PC-3 (cell line): ENCODE data around the gene DDX54. TPM values are rescaled to one million over a fixed set of nuclear protein-coding genes. Genes with fewer than 3 reads are reported as not detected.

Experiments used
- ATAC-seq: fragments of 200-7000 bp; cut with Tn5 transposase; 2 replicates; pipeline ENCODE4 v1.9.1; 2020; ENCODE audit warnings: mild to moderate bottlenecking, moderate library complexity
- BruUV-seq: library from RNA; stranded (reverse); fragments of 400-500 nt; replicated peaks from 2 replicates; lab custom pipeline; 2021; lab: Mats Ljungman, UMichigan
- CTCF ChIA-PET: fragments of 300-600 bp; sonication (Branson Sonifier 250); formaldehyde crosslinking; loops from one replicate; lab custom pipeline; 2022; ENCODE audit warnings: antibody characterized with exemption; lab: Charles Lee
- POLR2A ChIA-PET: fragments of 300-600 bp; sonication (Branson Sonifier 250); formaldehyde crosslinking; loops from one replicate; lab custom pipeline; 2022; ENCODE audit warnings: antibody characterized with exemption; ENCODE audit not compliant: unreplicated experiment; lab: Charles Lee
- DNase-seq: peaks from one replicate; pipeline ENCODE4 v3.0.0-alpha.2; 2015
- H2AFZ ChIP-seq: fragments of 300-600 bp; sonication (generic); 2 replicates; pipeline ENCODE4 v1.6.0; 2016; ENCODE audit warnings: antibody characterized with exemption, low read length
- H3F3A ChIP-seq: fragments of 300-600 bp; sonication (generic); one replicate; pipeline ENCODE4 v1.6.0; 2017; ENCODE audit warnings: antibody characterized with exemption, low read length, control low read depth, mild to moderate bottlenecking; ENCODE audit not compliant: unreplicated experiment
- H3K27ac ChIP-seq: fragments of 300-600 bp; sonication (generic); 2 replicates; pipeline ENCODE4 v1.5.1; 2016; ENCODE audit warnings: mild to moderate bottlenecking, low read length
- H3K27me3 ChIP-seq: fragments of 300-600 bp; sonication (generic); 2 replicates; pipeline ENCODE4 v1.6.1; 2016; ENCODE audit warnings: low read length, mixed read lengths
- H3K36me3 ChIP-seq: fragments of 300-600 bp; sonication (generic); 2 replicates; pipeline ENCODE4 v1.6.1; 2016; ENCODE audit warnings: low read depth, mixed run types, low read length, mixed read lengths
- H3K4me1 ChIP-seq: fragments of 300-600 bp; sonication (generic); 2 replicates; pipeline ENCODE4 v1.5.1; 2016; ENCODE audit warnings: low read length; ENCODE audit not compliant: insufficient read depth
- H3K4me2 ChIP-seq: fragments of 300-600 bp; sonication (generic); 2 replicates; pipeline ENCODE4 v1.6.0; 2016; ENCODE audit warnings: low read length
- H3K4me3 ChIP-seq: fragments of 300-600 bp; sonication (generic); 2 replicates; pipeline ENCODE4 v1.5.1; 2016; ENCODE audit warnings: mild to moderate bottlenecking, low read length, mixed read lengths
- H3K79me2 ChIP-seq: fragments of 300-600 bp; sonication (generic); 2 replicates; pipeline ENCODE4 v1.6.1; 2017; ENCODE audit warnings: low read length, mixed read lengths
- H3K9ac ChIP-seq: fragments of 300-600 bp; sonication (generic); 2 replicates; pipeline ENCODE4 v1.6.0; 2016; ENCODE audit warnings: mild to moderate bottlenecking, low read length
- H3K9me2 ChIP-seq: fragments of 300-600 bp; sonication (generic); replicated peaks from 2 replicates; pipeline ENCODE4 v1.6.1; 2016; ENCODE audit warnings: mixed run types, low read length, mixed read lengths
- H3K9me3 ChIP-seq: fragments of 300-600 bp; sonication (generic); 2 replicates; pipeline ENCODE4 v1.6.1; 2016; ENCODE audit warnings: low read length, mixed read lengths
- H4K20me1 ChIP-seq: fragments of 300-600 bp; sonication (generic); 2 replicates; pipeline ENCODE4 v1.6.1; 2016; ENCODE audit warnings: low read length, mixed read lengths
- CTCF ChIP-seq: fragments of 300-600 bp; sonication (generic); conservative IDR thresholded peaks from 2 replicates; pipeline ENCODE4 v1.5.1; 2017; ENCODE audit warnings: antibody characterized with exemption, low read depth, mild to moderate bottlenecking, low read length
- EZH2 ChIP-seq: fragments of 300-600 bp; sonication (generic); IDR thresholded peaks from one replicate; pipeline ENCODE4 v1.6.1; 2017; ENCODE audit warnings: antibody characterized with exemption, mild to moderate bottlenecking, low read length; ENCODE audit not compliant: unreplicated experiment
- EZH2phosphoT487 ChIP-seq: fragments of 300-600 bp; sonication (generic); IDR thresholded peaks from 2 replicates; pipeline ENCODE4 v1.6.1; 2018; ENCODE audit warnings: mild to moderate bottlenecking, antibody characterized with exemption, low read length, borderline replicate concordance
- intact Hi-C: fragments of 100-400 bp; cut with micrococcal nuclease; formaldehyde crosslinking; loops from 2 replicates; pipeline ENCODE4 v1.9.0; 2023
- total RNA-seq: library from RNA; depleted of rRNA; stranded (reverse); fragments of >200 nt; gene quantifications from 2 replicates; pipeline ENCODE4 v1.2.3, GENCODE V29; 2014

Gene DDX54
- total RNA-seq, 1 experiment from 2014 or later: 158 TPM

GRCh38 chr12:113109872-113110599, 75.2 kb downstream of the DDX54 start:
- DNase-seq (no peak), ATAC-seq (no peak)
- BruUV-seq: no TSS peak
- POLR2A ChIA-PET: no interaction called here
- no peaks in the 10 kb centered on the region for H3K9me2 ChIP-seq
- H4K20me1 ChIP-seq: no peaks in the 10 kb centered on the region
- no peak overlapping the region for H3K4me2 ChIP-seq
- no peaks in the 10 kb centered on the region for H3K27me3 ChIP-seq
- no peaks in the 10 kb centered on the region for H3K4me1 ChIP-seq
- no peak overlapping the region for H2AFZ ChIP-seq
- CTCF ChIA-PET: no interaction called here
- intact Hi-C loops: no loop called here
- H3K9ac ChIP-seq: no peak overlapping the region
- TF ChIP-seq EZH2 (no peak), CTCF (no peak), EZH2phosphoT487 (no peak)
- H3F3A ChIP-seq: no peaks in the 10 kb centered on the region
- H3K36me3 ChIP-seq: no peaks in the 10 kb centered on the region
- H3K4me3 ChIP-seq: no peak overlapping the region
- no peaks in the 10 kb centered on the region for H3K9me3 ChIP-seq
- H3K79me2 ChIP-seq: no peaks in the 10 kb centered on the region
- no peak overlapping the region for H3K27ac ChIP-seq

- no peaks in the 10 kb centered on the region for H3K9me2 ChIP-seq
- no peaks in the 10 kb centered on the region for H4K20me1 ChIP-seq
- ATAC-seq: peak; percentile 30; the same call in 1 of the 2 replicates
- H3K36me3 ChIP-seq: no peaks in the 10 kb centered on the region
- H2AFZ ChIP-seq: no peak overlapping the region
- H3K4me3 ChIP-seq: no peak overlapping the region
- H3K9ac ChIP-seq: no peak overlapping the region
- no peaks in the 10 kb centered on the region for H3K4me1 ChIP-seq
- ChIA-PET POLR2A (no interaction called here), CTCF (no interaction called here)
- DNase-seq: no peak
- no peak overlapping the region for H3K27ac ChIP-seq
- no peaks in the 10 kb centered on the region for H3K79me2 ChIP-seq
- TF ChIP-seq EZH2phosphoT487: no peak
- no peak for TF ChIP-seq CTCF
- no peak for TF ChIP-seq EZH2
- BruUV-seq: no TSS peak
- intact Hi-C loops: no loop called here
- H3K27me3 ChIP-seq: no peaks in the 10 kb centered on the region
- H3F3A ChIP-seq: no peaks in the 10 kb centered on the region
- no peak overlapping the region for H3K4me2 ChIP-seq
- no peaks in the 10 kb centered on the region for H3K9me3 ChIP-seq
Measured at GRCh38 chr12:113109360-113109759, 75.9 kb downstream of the DDX54 start.

GRCh38 chr12:113108308-113108707, 77.0 kb downstream of the DDX54 start:
- H3K36me3 ChIP-seq: no peaks in the 10 kb centered on the region
- no peaks in the 10 kb centered on the region for H3K4me1 ChIP-seq
- BruUV-seq: no TSS peak
- ATAC-seq (no peak), DNase-seq (no peak)
- TF ChIP-seq EZH2phosphoT487 (no peak), EZH2 (no peak), CTCF (no peak)
- H3K4me3 ChIP-seq: no peak overlapping the region
- no peaks in the 10 kb centered on the region for H3K27me3 ChIP-seq
- ChIA-PET POLR2A (no interaction called here), CTCF (no interaction called here)
- H3K4me2 ChIP-seq: no peak overlapping the region
- H3K27ac ChIP-seq: no peak overlapping the region
- H3K9me2 ChIP-seq: no peaks in the 10 kb centered on the region
- H4K20me1 ChIP-seq: no peaks in the 10 kb centered on the region
- intact Hi-C loops: no loop called here
- H3K9me3 ChIP-seq: no peaks in the 10 kb centered on the region
- no peak overlapping the region for H2AFZ ChIP-seq
- no peaks in the 10 kb centered on the region for H3K79me2 ChIP-seq
- H3F3A ChIP-seq: no peaks in the 10 kb centered on the region
- H3K9ac ChIP-seq: no peak overlapping the region
